Tibial artery (tissue), 4 donors: ENCODE results near the gene DSC1.

ENCODE experiments used
- DNase-seq, 2 donors: peaks; one replicate each; pipeline ENCODE4 v3.0.0-alpha.2; 2019
- H3K27ac ChIP-seq, 2 donors: fragments of 200-600 bp; sonication (generic) in 1 of 2; 1 replicate in 1 of 2; 2 replicates in 1 of 2; pipeline ENCODE4 v1.5.1; 2018 to 2019; ENCODE audit warnings: mild to moderate bottlenecking in 1 of 2
- H3K27me3 ChIP-seq, 2 donors: fragments of 200-600 bp; sonication (generic) in 1 of 2; one replicate each; pipeline versions ENCODE4 v1.5.1 to v1.6.0; 2016 to 2019
- H3K36me3 ChIP-seq, 3 donors: fragments of 200-600 bp; sonication (generic) in 2 of 3; one replicate each; pipeline ENCODE4 v1.5.1; 2016 to 2019; ENCODE audit warnings: mild to moderate bottlenecking in 2 of 3
- H3K4me1 ChIP-seq, 4 donors: fragments of 200-600 bp; sonication (generic) in 2 of 4; 1 replicate in 3 of 4; 2 replicates in 1 of 4; pipeline ENCODE4 v1.5.1; 2016 to 2019
- H3K4me3 ChIP-seq, 2 donors: fragments of 200-600 bp; sonication (generic) in 1 of 2; 1 replicate in 1 of 2; 2 replicates in 1 of 2; pipeline ENCODE4 v1.5.1; 2018 to 2019; ENCODE audit warnings: mild to moderate bottlenecking in 2 of 2
- H3K9me3 ChIP-seq, 3 donors: fragments of 200-600 bp; sonication (generic) in 1 of 3; one replicate each; pipeline ENCODE4 v1.5.1; 2016 to 2019
- intact Hi-C: fragments of 100-400 bp; cut with DNase I; formaldehyde crosslinking; loops from one replicate; pipeline ENCODE4 v1.15.0; 2023; ENCODE audit warnings: low total_unique reads
- TF ChIP-seq, protein P1 (sequence below), 2 experiments: fragments of 200-600 bp in 1 of 2; fragments of 450-650 bp in 1 of 2; IDR thresholded peaks; one replicate each; pipeline ENCODE4 v1.5.1; 2017 to 2019; ENCODE audit warnings: antibody characterized with exemption in 2 of 2, mild to moderate bottlenecking in 1 of 2, moderate library complexity in 1 of 2

The DSC1 gene

GRCh38 chr18:31079973-31080372 is 82.7 kb downstream of the DSC1 start:
- H3K4me3 ChIP-seq, result no peak overlapping the region
- H3K9me3 ChIP-seq, result no peaks in the 10 kb centered on the region
- H3K27ac ChIP-seq, result no peak overlapping the region
- intact Hi-C loops, result no loop called here
- H3K27me3 ChIP-seq, result no peaks in the 10 kb centered on the region
- DNase-seq, result no peak
- H3K4me1 ChIP-seq, result no peaks in the 10 kb centered on the region
- TF ChIP-seq, protein P1, sequence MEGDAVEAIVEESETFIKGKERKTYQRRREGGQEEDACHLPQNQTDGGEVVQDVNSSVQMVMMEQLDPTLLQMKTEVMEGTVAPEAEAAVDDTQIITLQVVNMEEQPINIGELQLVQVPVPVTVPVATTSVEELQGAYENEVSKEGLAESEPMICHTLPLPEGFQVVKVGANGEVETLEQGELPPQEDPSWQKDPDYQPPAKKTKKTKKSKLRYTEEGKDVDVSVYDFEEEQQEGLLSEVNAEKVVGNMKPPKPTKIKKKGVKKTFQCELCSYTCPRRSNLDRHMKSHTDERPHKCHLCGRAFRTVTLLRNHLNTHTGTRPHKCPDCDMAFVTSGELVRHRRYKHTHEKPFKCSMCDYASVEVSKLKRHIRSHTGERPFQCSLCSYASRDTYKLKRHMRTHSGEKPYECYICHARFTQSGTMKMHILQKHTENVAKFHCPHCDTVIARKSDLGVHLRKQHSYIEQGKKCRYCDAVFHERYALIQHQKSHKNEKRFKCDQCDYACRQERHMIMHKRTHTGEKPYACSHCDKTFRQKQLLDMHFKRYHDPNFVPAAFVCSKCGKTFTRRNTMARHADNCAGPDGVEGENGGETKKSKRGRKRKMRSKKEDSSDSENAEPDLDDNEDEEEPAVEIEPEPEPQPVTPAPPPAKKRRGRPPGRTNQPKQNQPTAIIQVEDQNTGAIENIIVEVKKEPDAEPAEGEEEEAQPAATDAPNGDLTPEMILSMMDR (IDR thresholded peaks at IDR 0.05), result no peak
- no peaks in the 10 kb centered on the region for H3K36me3 ChIP-seq
